HG02798 (cell line): Measurements from ENCODE around the gene JRKL.
"Not testable (repeated sequence)": the region's sequence is repeated elsewhere in the genome, so short reads cannot be mapped to it uniquely, and the experiment has no call there.

Source experiments
- ATAC-seq: cut with Tn5 transposase; IDR thresholded peaks from one replicate; pipeline ENCODE4 v1.9.1; 2021; ENCODE audit warnings: mild to moderate bottlenecking; ENCODE audit not compliant: unreplicated experiment, poor library complexity

JRKL gene

GRCh38 chr11:96393753-96394348, 4.0 kb downstream of the JRKL start:
- ATAC-seq: no peak

GRCh38 chr11:96394773-96395172, 5.0 kb downstream of the JRKL start:
- ATAC-seq: no peak

- no peak for ATAC-seq
These were observed 6.8 kb downstream of the JRKL start for GRCh38 chr11:96396637-96397036.

GRCh38 chr11:96397863-96398262, 8.1 kb downstream of the JRKL start:
- ATAC-seq: no peak

GRCh38 chr11:96400697-96401096, 10.9 kb downstream of the JRKL start:
- no peak for ATAC-seq

- ATAC-seq: not testable (repeated sequence)
These were observed 21.6 kb downstream of the JRKL start for GRCh38 chr11:96411412-96411811.

- peak; percentile 57 for ATAC-seq
These were observed 23.1 kb downstream of the JRKL start for GRCh38 chr11:96412761-96413381.

- peak; percentile 20 for ATAC-seq
These were observed 23.6 kb downstream of the JRKL start for GRCh38 chr11:96413408-96413807.

GRCh38 chr11:96424693-96425092, 34.9 kb downstream of the JRKL start:
- ATAC-seq: no peak

- no peak for ATAC-seq
These were observed 40.9 kb downstream of the JRKL start for GRCh38 chr11:96430668-96431067.

GRCh38 chr11:96432654-96433053, 42.8 kb downstream of the JRKL start:
- ATAC-seq: not testable (repeated sequence)
